GM21786 (cell line): ENCODE data around the gene RFX8.
"Not testable (repeated sequence)": the region's sequence is repeated elsewhere in the genome, so short reads cannot be mapped to it uniquely, and the experiment has no call there.

Source experiments
- ATAC-seq: cut with Tn5 transposase; IDR thresholded peaks from one replicate; pipeline ENCODE4 v1.9.1; 2021; ENCODE audit not compliant: unreplicated experiment

RFX8 gene

DNA sequence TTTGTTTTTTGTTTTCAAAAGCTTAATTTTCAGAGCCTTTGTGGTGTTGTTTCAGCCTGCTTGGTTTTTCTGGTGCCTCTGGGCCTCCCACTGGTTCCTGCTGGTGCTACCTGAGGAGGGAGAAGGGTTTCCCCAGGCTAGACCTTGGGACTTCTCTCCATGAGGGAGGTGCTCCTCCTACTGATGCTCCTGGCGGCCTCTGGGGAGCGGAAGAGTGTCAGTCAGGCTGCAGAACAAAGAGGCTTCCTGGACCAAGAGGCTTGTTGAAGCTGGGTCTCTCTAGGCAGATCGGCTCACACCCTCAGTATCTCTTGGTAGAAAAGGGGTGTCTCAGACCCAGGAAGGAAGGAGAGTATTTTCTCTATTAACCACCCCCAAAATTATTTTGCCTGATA is 32.2 kb downstream of the RFX8 start:
- no peak for ATAC-seq

GRCh38 chr2:101442042-101442666 is 32.8 kb downstream of the RFX8 start:
- no peak for ATAC-seq

GRCh38 chr2:101440127-101440738 is 34.7 kb downstream of the RFX8 start:
- ATAC-seq, result no peak

DNA sequence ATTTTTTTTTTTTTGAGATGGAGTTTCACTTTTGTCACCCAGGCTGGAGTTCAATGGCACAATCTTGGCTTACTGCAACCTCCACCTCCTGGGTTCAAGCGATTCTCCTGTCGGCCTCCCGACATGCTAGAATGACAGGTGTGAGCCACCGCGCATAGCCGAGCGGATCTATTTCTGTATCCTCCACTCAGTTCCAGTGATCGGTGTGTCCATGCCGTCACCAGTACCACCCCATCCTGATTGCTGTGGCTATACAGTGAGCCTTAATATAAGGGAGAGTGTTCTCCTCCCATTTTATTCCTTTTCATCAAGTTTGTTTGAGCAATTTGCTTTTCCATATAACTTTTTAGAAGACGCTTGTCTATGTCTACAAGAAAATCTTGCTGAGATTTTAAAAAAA is 35.2 kb downstream of the RFX8 start:
- no peak for ATAC-seq

DNA sequence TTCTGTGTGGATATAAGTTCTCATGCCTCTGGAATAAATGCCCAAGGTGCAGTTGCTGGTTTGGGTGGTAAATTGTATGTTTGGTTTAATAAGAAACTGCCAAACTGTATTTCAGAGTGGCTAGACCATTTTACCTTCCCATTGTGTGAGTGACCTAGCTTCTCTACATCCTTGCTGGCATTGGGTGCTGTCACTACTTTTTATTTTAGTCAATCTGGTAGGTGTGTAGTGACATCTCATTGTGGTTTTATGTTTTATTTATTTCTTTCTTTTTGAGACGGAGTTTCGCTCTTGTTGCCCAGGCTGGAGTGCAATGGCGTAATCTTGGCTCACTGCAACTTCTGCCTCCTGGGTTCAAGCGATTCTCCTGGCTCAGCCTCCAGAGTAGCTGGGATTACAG is 36.4 kb downstream of the RFX8 start:
- not testable (repeated sequence) for ATAC-seq

DNA sequence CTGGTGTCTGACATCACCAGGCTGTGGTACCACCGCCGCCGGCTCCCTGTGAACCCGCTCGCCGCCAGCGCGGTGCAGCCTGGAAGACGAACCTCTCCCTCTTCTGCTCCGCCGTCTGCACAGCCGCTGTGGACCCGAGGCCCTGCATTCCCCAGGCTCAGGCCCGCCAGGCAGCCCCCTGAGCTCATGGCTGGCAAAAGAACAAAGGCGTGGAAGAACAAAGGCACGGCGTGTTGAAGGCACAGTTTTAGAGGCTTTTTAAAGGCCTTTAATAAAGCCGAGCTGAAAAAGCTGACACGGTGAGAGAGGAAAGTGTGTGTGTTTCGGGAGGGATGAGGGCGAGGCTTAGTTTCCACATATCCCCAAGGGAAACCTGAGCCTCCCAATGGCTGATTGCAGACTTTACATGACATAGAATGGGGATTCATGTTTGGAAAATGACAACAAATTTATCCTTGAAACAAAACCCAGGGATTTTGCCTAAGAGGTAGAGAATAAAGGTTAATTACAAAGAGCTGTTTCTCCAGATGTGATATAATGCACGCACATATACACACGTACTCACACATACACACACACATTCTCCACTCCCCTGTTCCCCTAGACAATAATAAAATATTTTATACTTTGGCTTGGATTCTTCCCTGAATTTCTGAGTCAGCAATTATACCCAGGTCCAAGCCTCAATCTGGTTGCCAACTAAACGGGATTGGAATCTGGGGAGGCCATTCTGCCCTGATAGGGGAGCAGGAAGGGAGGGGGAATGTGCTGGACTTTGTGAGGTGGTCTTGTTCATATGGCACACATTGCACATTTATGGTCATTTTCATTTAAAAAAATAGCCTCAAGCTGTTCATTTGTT is 39.7 kb downstream of the RFX8 start:
- ATAC-seq, result no peak

DNA sequence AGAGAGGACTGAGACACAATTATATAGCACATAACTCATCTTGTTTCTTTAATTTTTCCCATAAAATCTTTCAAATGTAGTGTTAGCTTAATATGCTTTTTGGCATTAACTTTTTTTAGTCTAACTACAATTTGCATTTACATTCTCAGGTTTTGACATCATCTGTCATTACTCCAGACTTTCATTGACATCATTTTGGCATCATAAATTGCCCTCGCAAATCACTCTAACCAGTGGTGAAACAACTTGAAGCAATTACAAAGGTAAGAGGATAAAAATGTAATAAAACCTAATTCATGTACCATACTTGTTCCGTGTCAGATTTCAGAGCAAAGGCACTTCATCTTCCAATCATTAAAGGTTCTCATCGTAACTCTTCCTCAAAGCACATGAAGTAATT is 41.4 kb downstream of the RFX8 start:
- ATAC-seq, result no peak

- no peak for ATAC-seq
These were observed 42.3 kb downstream of the RFX8 start for GRCh38 chr2:101432411-101433181.

DNA sequence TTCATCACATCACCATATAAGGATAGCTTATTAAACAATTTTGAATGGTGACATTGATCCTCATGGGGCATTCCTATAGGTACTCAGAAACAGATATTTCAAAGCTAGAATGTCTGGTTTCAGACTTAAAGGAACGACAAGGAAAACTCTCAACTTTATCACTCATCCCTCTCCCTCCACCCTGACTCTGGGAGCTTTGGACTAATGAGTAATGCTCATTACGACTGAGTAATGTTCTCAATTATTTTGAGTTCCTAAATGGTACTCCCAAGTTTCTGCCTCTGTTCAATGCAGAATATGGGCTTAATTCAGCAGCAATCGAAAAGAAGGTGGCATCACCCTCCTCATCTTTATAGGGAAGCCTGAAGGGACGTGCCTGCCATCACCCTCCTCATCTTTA is 43.4 kb downstream of the RFX8 start:
- ATAC-seq, result no peak

GRCh38 chr2:101430156-101430555 is 44.8 kb downstream of the RFX8 start:
- no peak for ATAC-seq

- no peak for ATAC-seq
These were observed 45.5 kb downstream of the RFX8 start for GRCh38 chr2:101429453-101429852.

DNA sequence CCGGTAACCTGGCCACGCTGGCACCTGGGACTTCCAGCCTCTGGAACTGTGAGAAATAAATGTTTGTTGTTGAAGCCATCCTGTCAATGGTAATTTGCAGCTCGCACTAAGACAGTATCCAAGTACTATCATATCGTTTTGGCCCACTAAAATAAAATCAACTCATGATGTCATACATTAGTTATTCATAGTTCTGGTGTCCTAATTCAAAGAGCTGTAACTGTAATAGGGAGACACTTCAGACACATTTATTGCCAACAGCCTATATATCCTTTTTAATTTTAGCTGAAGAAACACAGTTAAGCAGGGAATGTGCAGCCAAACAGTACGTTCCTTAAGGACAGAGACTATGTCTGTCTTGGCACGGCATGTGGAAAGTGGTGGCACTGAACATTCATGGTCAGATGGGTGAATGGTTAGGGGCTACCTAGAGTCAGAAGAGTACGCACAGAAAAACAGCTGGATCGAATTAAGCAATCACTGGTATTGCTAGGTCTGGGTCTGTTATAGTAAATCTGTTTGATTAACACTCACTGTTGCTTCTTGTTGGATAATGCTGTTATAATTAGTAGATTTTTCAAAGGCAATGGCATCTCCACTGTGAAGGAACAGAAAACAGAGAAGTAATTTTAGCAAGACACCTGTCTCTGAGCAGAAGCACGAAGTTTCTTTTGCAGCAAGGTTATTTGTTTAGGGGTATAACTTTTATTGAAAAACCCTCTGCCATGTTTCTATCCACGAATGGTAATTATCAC is 46.3 kb downstream of the RFX8 start:
- ATAC-seq, result no peak

GRCh38 chr2:101427743-101428142 is 47.2 kb downstream of the RFX8 start:
- ATAC-seq, result no peak

GRCh38 chr2:101427240-101427639 is 47.7 kb downstream of the RFX8 start:
- ATAC-seq, result no peak

GRCh38 chr2:101426822-101427221 is 48.1 kb downstream of the RFX8 start:
- ATAC-seq, result no peak

GRCh38 chr2:101420623-101421022 is 54.3 kb downstream of the RFX8 start:
- ATAC-seq, result no peak

- no peak for ATAC-seq
These were observed 55.7 kb downstream of the RFX8 start for GRCh38 chr2:101419096-101419663.

- ATAC-seq, result no peak
These were observed 56.3 kb downstream of the RFX8 start for GRCh38 chr2:101418460-101419095.

DNA sequence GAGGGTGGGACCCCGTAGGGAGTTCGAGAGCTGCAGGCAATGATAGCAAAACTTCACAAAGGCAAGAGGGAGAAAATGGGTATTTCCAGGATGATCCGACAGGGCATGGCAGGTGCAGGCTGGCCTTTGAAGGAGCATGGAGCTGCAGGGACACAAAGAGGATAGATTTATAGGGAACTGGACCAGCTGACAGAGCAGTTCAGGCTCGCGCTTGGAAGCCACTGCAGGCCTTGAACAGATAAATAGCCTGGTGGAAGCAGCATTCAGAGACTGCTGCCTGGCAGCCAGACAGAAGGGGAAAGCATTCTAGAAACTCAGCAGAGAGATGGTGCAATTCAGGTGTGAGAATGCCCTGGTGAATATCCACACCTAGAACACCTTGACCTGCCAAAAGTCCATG is 58.3 kb downstream of the RFX8 start:
- no peak for ATAC-seq

DNA sequence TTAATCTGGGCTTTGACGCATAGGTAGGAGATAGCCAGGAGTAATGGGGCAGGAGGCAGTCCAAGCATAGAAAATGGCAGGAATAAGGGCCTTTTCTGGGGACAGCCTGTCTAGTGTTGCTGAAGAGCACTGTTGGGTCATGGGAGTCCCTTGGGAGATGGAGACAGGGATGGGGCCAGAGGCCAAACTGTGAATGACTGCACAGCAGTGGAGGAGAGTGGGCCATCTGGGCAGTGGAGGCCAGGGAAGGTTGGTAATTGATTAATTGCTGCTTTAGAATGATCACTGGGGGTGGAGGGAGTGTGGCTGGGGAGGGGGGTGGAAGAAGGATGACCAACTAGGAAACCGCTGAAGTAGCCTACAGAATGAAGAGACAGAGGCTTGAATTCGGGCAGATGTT is 59.0 kb downstream of the RFX8 start:
- ATAC-seq, result no peak
